ENCODE data around the gene PSMC1.

Gene PSMC1

GRCh38 chr14:90263748-90264449, 7.5 kb downstream of the PSMC1 start:
- CTCF ChIA-PET, result interaction anchor here (0.9 to 1.1 kb wide), 2 partner anchors 8 to 18 kb away, joined by 3 to 4 read pairs; no protein-coding TSS in a partner anchor

DNA sequence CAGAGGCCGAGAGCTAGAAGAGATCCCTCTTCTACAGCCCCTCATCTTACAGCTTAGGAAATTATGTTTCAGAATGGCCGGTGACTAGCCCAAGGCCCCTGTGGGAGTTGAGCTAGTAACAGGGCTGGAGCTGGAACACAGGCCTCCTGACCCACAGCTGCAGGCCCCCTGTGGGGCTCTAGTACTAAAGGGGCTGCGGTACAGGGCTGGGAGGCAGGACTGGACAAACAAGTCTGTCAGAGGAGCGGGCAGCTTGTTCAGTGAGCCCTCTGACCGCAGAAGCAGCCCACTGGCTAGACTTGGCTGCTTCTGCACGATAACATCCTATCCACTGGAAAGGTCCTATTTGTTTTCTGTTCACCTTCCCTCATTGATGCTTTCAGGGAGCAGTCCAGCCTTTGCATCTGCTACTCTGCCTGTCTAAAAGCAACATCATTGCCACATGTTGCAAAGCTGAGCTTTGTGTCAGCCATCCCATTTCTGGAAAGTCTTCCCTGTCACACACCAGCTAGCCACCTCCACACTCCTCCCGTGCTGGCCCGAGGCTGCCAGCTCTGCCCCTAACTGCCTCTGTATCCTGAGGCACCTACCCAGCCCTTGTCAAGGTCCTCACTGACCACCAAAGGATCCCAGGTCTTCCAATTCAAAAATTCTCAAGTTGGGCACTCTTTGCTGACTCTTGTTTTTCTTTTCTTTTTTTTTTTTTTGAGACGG, 10.2 kb downstream of the PSMC1 start:
- ChIA-PET POLR2A (interaction anchor here (1.3 to 1.7 kb wide), 2 partner anchors 9 to 10 kb away, joined by 3 to 6 read pairs; no protein-coding TSS in a partner anchor), CTCF (interaction anchor here (1.0 to 1.2 kb wide), 2 partner anchors 293 to 492 kb away, joined by 3 read pairs; no protein-coding TSS in a partner anchor)
- TF ChIP-seq, protein P1, sequence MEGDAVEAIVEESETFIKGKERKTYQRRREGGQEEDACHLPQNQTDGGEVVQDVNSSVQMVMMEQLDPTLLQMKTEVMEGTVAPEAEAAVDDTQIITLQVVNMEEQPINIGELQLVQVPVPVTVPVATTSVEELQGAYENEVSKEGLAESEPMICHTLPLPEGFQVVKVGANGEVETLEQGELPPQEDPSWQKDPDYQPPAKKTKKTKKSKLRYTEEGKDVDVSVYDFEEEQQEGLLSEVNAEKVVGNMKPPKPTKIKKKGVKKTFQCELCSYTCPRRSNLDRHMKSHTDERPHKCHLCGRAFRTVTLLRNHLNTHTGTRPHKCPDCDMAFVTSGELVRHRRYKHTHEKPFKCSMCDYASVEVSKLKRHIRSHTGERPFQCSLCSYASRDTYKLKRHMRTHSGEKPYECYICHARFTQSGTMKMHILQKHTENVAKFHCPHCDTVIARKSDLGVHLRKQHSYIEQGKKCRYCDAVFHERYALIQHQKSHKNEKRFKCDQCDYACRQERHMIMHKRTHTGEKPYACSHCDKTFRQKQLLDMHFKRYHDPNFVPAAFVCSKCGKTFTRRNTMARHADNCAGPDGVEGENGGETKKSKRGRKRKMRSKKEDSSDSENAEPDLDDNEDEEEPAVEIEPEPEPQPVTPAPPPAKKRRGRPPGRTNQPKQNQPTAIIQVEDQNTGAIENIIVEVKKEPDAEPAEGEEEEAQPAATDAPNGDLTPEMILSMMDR (IDR thresholded peaks at IDR 0.05; ENCODE audit: insufficient read depth, low read length, missing control alignments), result no peak
- no peak for DNase-seq (ENCODE audit: low read depth, low spot score)
- no peak overlapping the region for H3K4me3 ChIP-seq (ENCODE audit: low read depth, low read length)

More at GRCh38 chr14:90263748-90264449, 7.5 kb downstream of the PSMC1 start:
- DNase-seq (ENCODE audit: low read depth, low spot score), result no peak
- H3K4me3 ChIP-seq (ENCODE audit: low read depth, low read length), result no peak overlapping the region
- POLR2A ChIA-PET, result no interaction called here
- TF ChIP-seq, protein P1 (IDR thresholded peaks at IDR 0.05; ENCODE audit: insufficient read depth, low read length, missing control alignments), result no peak

DNA sequence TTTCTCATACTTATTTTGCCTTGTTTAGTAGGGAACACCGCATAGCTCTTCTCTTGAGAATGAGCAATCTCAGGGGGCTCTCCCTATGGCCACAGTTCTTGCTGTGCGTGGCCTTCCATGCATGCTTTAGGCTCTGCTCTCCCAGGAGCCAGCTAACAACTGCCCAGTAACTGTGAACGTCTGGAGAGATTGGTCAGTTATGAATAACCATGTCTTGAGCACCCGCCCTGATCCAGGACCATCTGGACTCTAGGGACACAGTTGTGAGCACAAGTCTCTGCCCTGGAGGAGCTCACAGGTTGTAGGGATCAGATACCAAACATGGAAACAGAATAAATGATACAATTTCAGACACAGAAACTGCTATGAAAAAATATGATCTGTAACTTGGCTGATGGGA, 12.1 kb downstream of the PSMC1 start:
- H3K4me3 ChIP-seq (ENCODE audit: low read depth, low read length), result no peak overlapping the region
- TF ChIP-seq, protein P1 (IDR thresholded peaks at IDR 0.05; ENCODE audit: insufficient read depth, low read length, missing control alignments), result no peak
- DNase-seq (ENCODE audit: low read depth, low spot score), result no peak
- CTCF ChIA-PET, result interaction anchor here (1.1 kb wide), 1 partner anchor 11 kb away, joined by 3 read pairs; no protein-coding TSS in a partner anchor
- POLR2A ChIA-PET, result no interaction called here

DNA sequence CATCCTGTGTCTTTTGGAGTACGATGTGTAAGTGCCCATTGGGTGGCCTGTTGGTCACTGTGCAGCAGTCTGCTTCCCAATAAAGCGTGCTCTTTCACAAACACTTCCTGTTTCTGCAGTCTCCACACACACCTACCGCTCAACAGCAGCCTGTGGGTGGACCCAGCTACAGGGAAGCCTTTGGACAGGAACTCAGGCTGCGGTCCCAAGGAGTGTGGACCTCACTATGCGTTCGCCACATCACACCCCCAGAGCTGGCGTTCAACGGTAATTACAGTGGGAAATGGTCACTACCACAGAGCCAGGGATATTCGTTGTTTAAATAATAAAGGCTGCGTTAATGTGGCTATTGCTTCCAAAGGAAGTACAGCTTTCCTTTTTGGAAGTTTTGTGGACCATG, 16.2 kb downstream of the PSMC1 start:
- no peak for DNase-seq (ENCODE audit: low read depth, low spot score)
- ChIA-PET CTCF (no interaction called here), POLR2A (no interaction called here)
- TF ChIP-seq, protein P1 (IDR thresholded peaks at IDR 0.05; ENCODE audit: insufficient read depth, low read length, missing control alignments), result no peak
- H3K4me3 ChIP-seq (ENCODE audit: low read depth, low read length), result no peak overlapping the region

GRCh38 chr14:90273532-90273931, 17.2 kb downstream of the PSMC1 start:
- ChIA-PET POLR2A (no interaction called here), CTCF (no interaction called here)
- H3K4me3 ChIP-seq (ENCODE audit: low read depth, low read length), result no peak overlapping the region
- DNase-seq (ENCODE audit: low read depth, low spot score), result no peak
- TF ChIP-seq, protein P1 (IDR thresholded peaks at IDR 0.05; ENCODE audit: insufficient read depth, low read length, missing control alignments), result no peak

GRCh38 chr14:90274019-90274418, 17.7 kb downstream of the PSMC1 start:
- TF ChIP-seq, protein P1 (IDR thresholded peaks at IDR 0.05; ENCODE audit: insufficient read depth, low read length, missing control alignments), result no peak
- no peak for DNase-seq (ENCODE audit: low read depth, low spot score)
- POLR2A ChIA-PET, result no interaction called here
- no peak overlapping the region for H3K4me3 ChIP-seq (ENCODE audit: low read depth, low read length)
- CTCF ChIA-PET, result no interaction called here

Measured in AG04449 (cell line).